Heart right ventricle (tissue), 16 donors: Measurements from ENCODE around the gene USP33. TPM values are rescaled to one million over a fixed set of nuclear protein-coding genes. Genes with fewer than 3 reads are reported as not detected.

Experiments
- ATAC-seq, 8 donors: fragments of 200-7000 bp; cut with Tn5 transposase; one replicate each; pipeline ENCODE4 v1.9.1; 2020; ENCODE audit warnings: mild to moderate bottlenecking in 8 of 8, moderate library complexity in 8 of 8, moderate number of reproducible peaks in 1 of 8
- DNase-seq, 2 donors: peaks; one replicate each; pipeline ENCODE4 v3.0.0-alpha.2; 2020
- H3K27ac ChIP-seq, 10 donors: fragments of 200-600 bp; sonication (generic) in 2 of 10; one replicate each; pipeline versions ENCODE4 v1.5.0 to v1.8.0; 2020 to 2022; ENCODE audit warnings: mild to moderate bottlenecking in 3 of 10
- H3K27me3 ChIP-seq, 7 donors: fragments of 200-600 bp; one replicate each; pipeline ENCODE4 v1.8.0; 2021 to 2022; ENCODE audit warnings: mild to moderate bottlenecking in 2 of 7
- H3K36me3 ChIP-seq, 9 donors: fragments of 200-600 bp; sonication (generic) in 1 of 9; one replicate each; pipeline versions ENCODE4 v1.5.0 to v1.8.0; 2020 to 2022; ENCODE audit warnings: mild to moderate bottlenecking in 2 of 9
- H3K4me1 ChIP-seq, 9 donors: fragments of 200-600 bp; sonication (generic) in 1 of 9; one replicate each; pipeline versions ENCODE4 v1.5.0 to v1.8.0; 2020 to 2022; ENCODE audit warnings: mild to moderate bottlenecking in 4 of 9
- H3K4me3 ChIP-seq, 10 donors: fragments of 200-600 bp; sonication (generic) in 2 of 10; one replicate each; pipeline versions ENCODE4 v1.5.0 to v1.8.0; 2020 to 2022; ENCODE audit warnings: mild to moderate bottlenecking in 7 of 10, moderate library complexity in 2 of 10
- H3K9me3 ChIP-seq, 11 donors: fragments of 200-600 bp in 10 of 11; sonication (generic) in 2 of 11; one replicate each; pipeline versions ENCODE4 v1.5.0 to v1.8.0; 2013 to 2022; ENCODE audit warnings: mild to moderate bottlenecking in 2 of 11, control low read depth in 1 of 11, moderate library complexity in 1 of 11
- WGBS, 2 donors: extraction: QIAGEN DNeasy Blood & Tissue Kit; methylation state at CpG; one replicate each; pipeline ENCODE4 v1.1.7; 2013; ENCODE audit warnings: inconsistent platforms in 1 of 2; 5-methylcytosine and 5-hydroxymethylcytosine counted together
- intact Hi-C, 10 donors: fragments of 100-400 bp; cut with DNase I; formaldehyde crosslinking; loops; one replicate each; pipeline versions ENCODE4 v1.11.1 to v1.14.2; 2022
- polyA plus RNA-seq, 2 donors: library from polyadenylated mRNA; stranded (reverse); fragments of 200-250 nt; gene quantifications; one replicate each; pipeline ENCODE4 v1.2.3, GENCODE V29; 2013
- total RNA-seq, 10 donors: library from RNA; stranded (reverse); fragmentation: NEBNext Ultra II Directional in 3 of 10; extraction: Animal tissue kit (Norgen Biotek cat#: 25700) in 3 of 10; gene quantifications; one replicate each; pipeline versions ENCODE4 v1.2.1 to v1.2.4, GENCODE V29; 2021 to 2023
- TF ChIP-seq, protein P1 (sequence below), 9 donors: fragments of 200-600 bp; sonication (generic) in 2 of 9; IDR thresholded peaks; one replicate each; pipeline versions ENCODE4 v1.5.0 to v1.8.0; 2021 to 2022; ENCODE audit warnings: antibody characterized with exemption in 9 of 9, mild to moderate bottlenecking in 5 of 9, moderate library complexity in 1 of 9
- donor health status: Arrhythmogenic right ventricular cardiomyopathy.
- donor health status: ischemic (EF 13 %, LVEDD 7.1; RV severe dilation, severe dysfunction).
- donor health status: healthy with polysubstance abuse.
- donor health status: DM: no; HTN: yes; CAD: no.
- donor health status: DM: no; HTN: no; CAD: no.
- donor health status: ischemic (EF 25% LVEDD 6.9; RV normal size, moderate dysfunction).
- donor health status: ischemic (EF 25% LVEDD 5.7; RV mildly dilated, moderate dysfunction).
- donor health status: healthy.
- donor health status: DM: yes; HTN: yes; CAD: no.
- donor health status: Ischemic cardiomyopathy.
- donor health status: ischemic (EF 35%, LVEDD 5.7; RV mildly dilated, moderate dysfunction).
- donor health status: nonischemic (EF 11% LVEDD 7.7; RV severe dilation, severe dysfunction).
- donor health status: DM: yes; HTN: yes; CAD: no.
- donor health status: PGD.
- donor health status: ischemic (EF 29% LVEDD 5.4; RV normal size, mild dysfunction).
- donor health status: nonischemic (EF 23%, LVEDD 6.1; RV moderate dilation, normal function).

The USP33 gene
- total and polyA plus RNA-seq, 12 donors: 15.1 to 34.5 (median 27.7) TPM

DNA sequence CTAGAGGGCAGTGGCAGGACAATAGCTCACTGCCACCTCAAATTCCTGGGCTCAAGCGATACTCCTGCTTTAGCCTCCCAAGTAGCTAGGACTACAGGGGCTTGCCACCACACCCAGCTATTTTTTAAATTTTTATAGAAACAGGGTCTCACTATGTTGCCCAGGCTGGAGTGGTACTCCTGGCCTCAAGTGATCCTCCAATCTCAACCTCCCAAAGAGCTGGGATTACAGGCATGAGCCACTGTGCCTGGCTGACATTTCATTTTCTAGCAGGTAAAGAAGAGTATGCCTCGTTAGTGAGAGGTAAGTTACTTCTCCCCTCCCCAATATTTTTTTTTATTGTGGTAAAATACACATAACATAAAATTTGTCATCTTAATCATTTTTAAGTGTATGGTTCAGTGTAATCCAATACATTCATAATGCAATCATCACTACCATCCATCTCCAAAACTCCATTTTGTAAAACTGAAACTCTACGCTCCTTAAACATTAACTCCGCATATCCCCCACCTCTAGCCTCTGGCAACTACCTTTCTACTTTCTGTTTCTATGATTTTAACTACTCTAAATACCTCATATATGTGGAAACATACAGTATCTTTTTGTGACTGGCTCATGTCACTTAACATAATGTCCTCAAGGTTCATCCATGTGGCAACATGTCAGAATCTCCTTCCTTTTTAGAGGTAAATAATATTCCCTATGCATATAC, 99.6 kb downstream of the USP33 start:
- Histone ChIP-seq H3K9me3 (peaks cover 0 to 4% (median 0%) of the 10 kb centered on the region in 11 donors), H3K36me3 (no peaks in the 10 kb centered on the region), H3K4me3 (no peak overlapping the region), H3K4me1 (peaks cover 0 to 18% (median 7%) of the 10 kb centered on the region in 9 donors), H3K27me3 (no peaks in the 10 kb centered on the region), H3K27ac (no peak overlapping the region)
- ATAC-seq (no peak), DNase-seq (no peak)
- intact Hi-C loops: no loop called here
- WGBS, 2 donors: 74 to 97% methylated on average over 4 of the region's 4 CpGs
- TF ChIP-seq, protein P1, sequence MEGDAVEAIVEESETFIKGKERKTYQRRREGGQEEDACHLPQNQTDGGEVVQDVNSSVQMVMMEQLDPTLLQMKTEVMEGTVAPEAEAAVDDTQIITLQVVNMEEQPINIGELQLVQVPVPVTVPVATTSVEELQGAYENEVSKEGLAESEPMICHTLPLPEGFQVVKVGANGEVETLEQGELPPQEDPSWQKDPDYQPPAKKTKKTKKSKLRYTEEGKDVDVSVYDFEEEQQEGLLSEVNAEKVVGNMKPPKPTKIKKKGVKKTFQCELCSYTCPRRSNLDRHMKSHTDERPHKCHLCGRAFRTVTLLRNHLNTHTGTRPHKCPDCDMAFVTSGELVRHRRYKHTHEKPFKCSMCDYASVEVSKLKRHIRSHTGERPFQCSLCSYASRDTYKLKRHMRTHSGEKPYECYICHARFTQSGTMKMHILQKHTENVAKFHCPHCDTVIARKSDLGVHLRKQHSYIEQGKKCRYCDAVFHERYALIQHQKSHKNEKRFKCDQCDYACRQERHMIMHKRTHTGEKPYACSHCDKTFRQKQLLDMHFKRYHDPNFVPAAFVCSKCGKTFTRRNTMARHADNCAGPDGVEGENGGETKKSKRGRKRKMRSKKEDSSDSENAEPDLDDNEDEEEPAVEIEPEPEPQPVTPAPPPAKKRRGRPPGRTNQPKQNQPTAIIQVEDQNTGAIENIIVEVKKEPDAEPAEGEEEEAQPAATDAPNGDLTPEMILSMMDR (IDR thresholded peaks at IDR 0.05): no peak

DNA sequence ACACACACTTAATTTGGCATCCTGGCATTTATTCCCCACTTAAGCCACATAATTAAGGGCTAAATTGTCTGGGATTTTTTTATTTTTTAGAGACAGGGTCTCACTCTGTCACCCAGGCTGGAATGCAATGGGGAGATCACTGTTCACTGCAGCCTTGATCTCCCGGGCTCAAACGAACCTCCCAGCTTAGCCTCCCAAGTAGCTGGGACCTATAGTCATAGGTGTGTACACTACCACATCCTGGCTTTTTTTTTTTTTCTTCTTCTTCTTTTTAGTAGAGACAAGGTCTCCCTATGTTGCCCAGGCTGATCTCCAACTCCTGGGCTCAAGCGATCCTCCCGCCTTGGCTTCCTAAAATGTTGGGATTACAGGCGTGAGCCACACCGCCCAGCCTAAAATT, 101.4 kb downstream of the USP33 start:
- Histone ChIP-seq H3K27me3 (no peaks in the 10 kb centered on the region), H3K4me3 (no peak overlapping the region), H3K27ac (no peak overlapping the region), H3K36me3 (no peaks in the 10 kb centered on the region), H3K9me3 (peaks cover 0 to 10% (median 0%) of the 10 kb centered on the region in 11 donors), H3K4me1 (peaks cover 0 to 6% (median 0%) of the 10 kb centered on the region in 9 donors)
- ATAC-seq: no peak
- WGBS, 2 donors: 98% methylated on average over 6 of the region's 6 CpGs
- TF ChIP-seq, protein P1 (IDR thresholded peaks at IDR 0.05): no peak
- DNase-seq: no peak
- intact Hi-C loops: no loop called here

GRCh38 chr1:77655431-77655974, 104.1 kb downstream of the USP33 start:
- ATAC-seq: peak in 1 of 8 donors; percentile 10
- no peak for DNase-seq
- Histone ChIP-seq H3K27ac (no peak overlapping the region), H3K36me3 (peaks cover 0 to 4% (median 0%) of the 10 kb centered on the region in 9 donors), H3K4me1 (peaks cover 0 to 7% (median 0%) of the 10 kb centered on the region in 9 donors), H3K4me3 (no peak overlapping the region), H3K27me3 (no peaks in the 10 kb centered on the region), H3K9me3 (peaks cover 0 to 19% (median 6%) of the 10 kb centered on the region in 11 donors)
- 55 to 58% methylated on average over 2 of the region's 2 CpGs for WGBS, 2 donors
- intact Hi-C loops: no loop called here
- TF ChIP-seq, protein P1 (IDR thresholded peaks at IDR 0.05): no peak

GRCh38 chr1:77652970-77653516, 106.6 kb downstream of the USP33 start:
- Histone ChIP-seq H3K4me1 (peaks cover 0 to 7% (median 0%) of the 10 kb centered on the region in 9 donors), H3K9me3 (peaks cover 0 to 44% (median 25%) of the 10 kb centered on the region in 11 donors), H3K27me3 (no peaks in the 10 kb centered on the region), H3K36me3 (peaks cover 0 to 4% (median 0%) of the 10 kb centered on the region in 9 donors), H3K27ac (no peak overlapping the region), H3K4me3 (no peak overlapping the region)
- DNase-seq (no peak), ATAC-seq (no peak)
- intact Hi-C loops: no loop called here
- TF ChIP-seq, protein P1 (IDR thresholded peaks at IDR 0.05): no peak
- 86 to 87% methylated on average over 6 of the region's 6 CpGs for WGBS, 2 donors
